Karpas-422 (cell line): ENCODE results near the gene HIP1. TPM values are rescaled to one million over a fixed set of nuclear protein-coding genes. Genes with fewer than 3 reads are reported as not detected.
"Not testable (repeated sequence)": the region's sequence is repeated elsewhere in the genome, so short reads cannot be mapped to it uniquely, and the experiment has no call there.

Source experiments
- DNase-seq: peaks from one replicate; pipeline ENCODE4 v3.0.0-alpha.2; 2015
- H2AFZ ChIP-seq: fragments of 200-600 bp; sonication (generic); 2 replicates; pipeline ENCODE4 v1.6.1; 2014; ENCODE audit warnings: antibody characterized with exemption, low read length, mixed read lengths
- H3K27ac ChIP-seq: fragments of 200-600 bp; sonication (generic); 2 replicates; pipeline ENCODE4 v1.5.1; 2014; ENCODE audit warnings: mild to moderate bottlenecking, low read length, moderate library complexity
- H3K27me3 ChIP-seq: fragments of 200-600 bp; sonication (generic); 2 replicates; pipeline ENCODE4 v1.6.1; 2014; ENCODE audit warnings: low read length, mixed read lengths
- H3K36me3 ChIP-seq: fragments of 200-600 bp; sonication (generic); 2 replicates; pipeline ENCODE4 v1.6.1; 2014; ENCODE audit warnings: low read length, mixed read lengths; ENCODE audit not compliant: insufficient read depth
- H3K4me1 ChIP-seq: fragments of 200-600 bp; sonication (generic); 2 replicates; pipeline ENCODE4 v1.6.1; 2014; ENCODE audit warnings: mild to moderate bottlenecking, low read length, mixed read lengths
- H3K4me2 ChIP-seq: fragments of 200-600 bp; sonication (generic); 2 replicates; pipeline ENCODE4 v1.6.1; 2014; ENCODE audit warnings: low read length, low read depth, mild to moderate bottlenecking; ENCODE audit not compliant: poor library complexity, severe bottlenecking
- H3K4me3 ChIP-seq: fragments of 200-600 bp; sonication (generic); 2 replicates; pipeline ENCODE4 v1.5.1; 2014; ENCODE audit warnings: mild to moderate bottlenecking, antibody characterized with exemption, low read length, mixed read lengths
- H3K79me2 ChIP-seq: fragments of 200-600 bp; sonication (generic); 2 replicates; pipeline ENCODE4 v1.6.1; 2014; ENCODE audit warnings: mild to moderate bottlenecking, low read length, mixed read lengths
- H3K9ac ChIP-seq: fragments of 200-600 bp; sonication (generic); 2 replicates; pipeline ENCODE4 v1.6.0; 2014; ENCODE audit warnings: low read length
- H3K9me2 ChIP-seq: fragments of 200-600 bp; sonication (generic), shearing (Covaris generic); replicated peaks from 2 replicates; pipeline ENCODE4 v1.6.0; 2014; ENCODE audit warnings: mild to moderate bottlenecking, low read length, moderate library complexity; ENCODE audit not compliant: insufficient read depth
- H3K9me3 ChIP-seq: fragments of 300-700, 200-600 bp; sonication (generic); 2 replicates; pipeline ENCODE4 v1.6.1; 2014; ENCODE audit warnings: low read length, mixed read lengths
- H4K20me1 ChIP-seq: fragments of 200-600 bp; sonication (generic); 2 replicates; pipeline ENCODE4 v1.6.1; 2014; ENCODE audit warnings: mild to moderate bottlenecking, antibody characterized with exemption, low read length, low read depth; ENCODE audit not compliant: insufficient read depth
- total RNA-seq: library from RNA; depleted of rRNA; stranded (reverse); fragments of >200 nt; shearing (Covaris generic); gene quantifications from 2 replicates; pipeline ENCODE4 v1.2.3, GENCODE V29; 2014; ENCODE audit warnings: low replicate concordance

The HIP1 gene
- total RNA-seq, 1 experiment from 2014 or later, result 0.34 TPM

GRCh38 chr7:75559355-75559975 lies 179.3 kb downstream of the HIP1 start:
- Histone ChIP-seq H4K20me1 (no peaks in the 10 kb centered on the region), H3K27ac (no peak overlapping the region), H3K79me2 (no peaks in the 10 kb centered on the region), H3K36me3 (no peaks in the 10 kb centered on the region), H3K4me1 (no peaks in the 10 kb centered on the region; the same call in 1 of the 2 replicates), H3K4me3 (no peak overlapping the region), H3K9me2 (no peaks in the 10 kb centered on the region), H2AFZ (no peak overlapping the region), H3K27me3 (no peaks in the 10 kb centered on the region), H3K9me3 (no peaks in the 10 kb centered on the region), H3K9ac (no peak overlapping the region), H3K4me2 (no peak overlapping the region)
- DNase-seq, result no peak

GRCh38 chr7:75556835-75557234 lies 181.9 kb downstream of the HIP1 start:
- H3K36me3 ChIP-seq, H3K27ac ChIP-seq, H3K9ac ChIP-seq, H3K4me2 ChIP-seq, DNase-seq, H3K9me2 ChIP-seq, H3K79me2 ChIP-seq, H2AFZ ChIP-seq, H3K4me3 ChIP-seq, H3K9me3 ChIP-seq, H3K4me1 ChIP-seq, H4K20me1 ChIP-seq, H3K27me3 ChIP-seq: not testable (repeated sequence)

- no peak for DNase-seq
- no peak overlapping the region for H3K4me3 ChIP-seq
- no peak overlapping the region for H3K9ac ChIP-seq
- no peaks in the 10 kb centered on the region for H3K36me3 ChIP-seq
- no peak overlapping the region for H2AFZ ChIP-seq
- H3K79me2 ChIP-seq, result no peaks in the 10 kb centered on the region
- H3K4me2 ChIP-seq, result no peak overlapping the region
- no peak overlapping the region for H3K27ac ChIP-seq
- H4K20me1 ChIP-seq, result no peaks in the 10 kb centered on the region
- no peaks in the 10 kb centered on the region for H3K9me2 ChIP-seq
- H3K9me3 ChIP-seq, result no peaks in the 10 kb centered on the region
- no peaks in the 10 kb centered on the region; the same call in 1 of the 2 replicates for H3K4me1 ChIP-seq
- no peaks in the 10 kb centered on the region for H3K27me3 ChIP-seq
These were observed 183.0 kb downstream of the HIP1 start for GRCh38 chr7:75555736-75556135.

GRCh38 chr7:75546237-75547015 lies 192.3 kb downstream of the HIP1 start:
- Histone ChIP-seq H3K9ac (no peak overlapping the region), H3K4me2 (no peak overlapping the region), H3K4me1 (no peaks in the 10 kb centered on the region), H3K4me3 (no peak overlapping the region), H3K79me2 (no peaks in the 10 kb centered on the region), H3K27me3 (no peaks in the 10 kb centered on the region), H3K9me2 (no peaks in the 10 kb centered on the region), H3K27ac (no peak overlapping the region), H3K36me3 (no peaks in the 10 kb centered on the region), H3K9me3 (no peaks in the 10 kb centered on the region), H2AFZ (no peak overlapping the region), H4K20me1 (no peaks in the 10 kb centered on the region)
- no peak for DNase-seq

- no peak for DNase-seq
These were observed 201.0 kb downstream of the HIP1 start for GRCh38 chr7:75537731-75538130.

GRCh38 chr7:75536940-75537538 lies 201.7 kb downstream of the HIP1 start:
- Histone ChIP-seq H3K9ac (no peak overlapping the region), H3K4me1 (peaks cover 9% of the 10 kb centered on the region), H3K9me3 (no peaks in the 10 kb centered on the region), H3K9me2 (no peaks in the 10 kb centered on the region), H3K79me2 (no peaks in the 10 kb centered on the region), H3K27ac (no peak overlapping the region), H3K27me3 (no peaks in the 10 kb centered on the region), H3K4me3 (no peak overlapping the region), H2AFZ (no peak overlapping the region), H3K36me3 (no peaks in the 10 kb centered on the region), H4K20me1 (no peaks in the 10 kb centered on the region), H3K4me2 (no peak overlapping the region)
- DNase-seq, result no peak

More at GRCh38 chr7:75537731-75538130, 201.0 kb downstream of the HIP1 start:
- Histone ChIP-seq H4K20me1 (no peaks in the 10 kb centered on the region), H3K9ac (no peak overlapping the region), H3K27ac (no peak overlapping the region), H3K4me3 (no peak overlapping the region), H3K9me2 (no peaks in the 10 kb centered on the region), H3K36me3 (no peaks in the 10 kb centered on the region), H3K27me3 (no peaks in the 10 kb centered on the region), H3K79me2 (no peaks in the 10 kb centered on the region), H3K4me2 (no peak overlapping the region), H2AFZ (no peak overlapping the region), H3K4me1 (peaks cover 9% of the 10 kb centered on the region), H3K9me3 (no peaks in the 10 kb centered on the region)

- Histone ChIP-seq H3K4me2 (no peak overlapping the region), H3K4me3 (no peak overlapping the region), H3K9me2 (no peaks in the 10 kb centered on the region), H3K4me1 (peaks cover 9% of the 10 kb centered on the region), H3K79me2 (no peaks in the 10 kb centered on the region), H3K9ac (no peak overlapping the region), H3K9me3 (no peaks in the 10 kb centered on the region), H3K27me3 (no peaks in the 10 kb centered on the region), H3K36me3 (no peaks in the 10 kb centered on the region), H2AFZ (no peak overlapping the region), H3K27ac (no peak overlapping the region), H4K20me1 (no peaks in the 10 kb centered on the region)
- DNase-seq, result no peak
These were observed 202.2 kb downstream of the HIP1 start for GRCh38 chr7:75536491-75536890.

GRCh38 chr7:75534727-75535307 lies 203.9 kb downstream of the HIP1 start:
- H3K79me2 ChIP-seq, result no peaks in the 10 kb centered on the region
- peak overlapping the region; percentile 28 for H3K4me2 ChIP-seq
- no peak overlapping the region for H3K27ac ChIP-seq
- peak overlapping the region; percentile 37; the same call in 1 of the 2 replicates for H3K4me3 ChIP-seq
- H3K9me3 ChIP-seq, result no peaks in the 10 kb centered on the region
- no peak overlapping the region for H3K9ac ChIP-seq
- H3K36me3 ChIP-seq, result no peaks in the 10 kb centered on the region
- H3K4me1 ChIP-seq, result peaks cover 12% of the 10 kb centered on the region
- H3K27me3 ChIP-seq, result no peaks in the 10 kb centered on the region
- H4K20me1 ChIP-seq, result no peaks in the 10 kb centered on the region
- no peaks in the 10 kb centered on the region for H3K9me2 ChIP-seq
- DNase-seq, result peak; percentile 69
- 0 out of 2 replicates have a peak overlapping the region, but pooled peaks have one; percentile 33 for H2AFZ ChIP-seq
